Heart right ventricle (tissue), 16 donors: ENCODE results near the gene GRIK2. TPM values are rescaled to one million over a fixed set of nuclear protein-coding genes. Genes with fewer than 3 reads are reported as not detected.

Experiments used
- ATAC-seq, 8 donors: fragments of 200-7000 bp; cut with Tn5 transposase; one replicate each; pipeline ENCODE4 v1.9.1; 2020; ENCODE audit warnings: mild to moderate bottlenecking in 8 of 8, moderate library complexity in 8 of 8, moderate number of reproducible peaks in 1 of 8
- DNase-seq, 2 donors: peaks; one replicate each; pipeline ENCODE4 v3.0.0-alpha.2; 2020
- H3K27ac ChIP-seq, 10 donors: fragments of 200-600 bp; sonication (generic) in 2 of 10; one replicate each; pipeline versions ENCODE4 v1.5.0 to v1.8.0; 2020 to 2022; ENCODE audit warnings: mild to moderate bottlenecking in 3 of 10
- H3K27me3 ChIP-seq, 7 donors: fragments of 200-600 bp; one replicate each; pipeline ENCODE4 v1.8.0; 2021 to 2022; ENCODE audit warnings: mild to moderate bottlenecking in 2 of 7
- H3K36me3 ChIP-seq, 9 donors: fragments of 200-600 bp; sonication (generic) in 1 of 9; one replicate each; pipeline versions ENCODE4 v1.5.0 to v1.8.0; 2020 to 2022; ENCODE audit warnings: mild to moderate bottlenecking in 2 of 9
- H3K4me1 ChIP-seq, 9 donors: fragments of 200-600 bp; sonication (generic) in 1 of 9; one replicate each; pipeline versions ENCODE4 v1.5.0 to v1.8.0; 2020 to 2022; ENCODE audit warnings: mild to moderate bottlenecking in 4 of 9
- H3K4me3 ChIP-seq, 10 donors: fragments of 200-600 bp; sonication (generic) in 2 of 10; one replicate each; pipeline versions ENCODE4 v1.5.0 to v1.8.0; 2020 to 2022; ENCODE audit warnings: mild to moderate bottlenecking in 7 of 10, moderate library complexity in 2 of 10
- H3K9me3 ChIP-seq, 11 donors: fragments of 200-600 bp in 10 of 11; sonication (generic) in 2 of 11; one replicate each; pipeline versions ENCODE4 v1.5.0 to v1.8.0; 2013 to 2022; ENCODE audit warnings: mild to moderate bottlenecking in 2 of 11, control low read depth in 1 of 11, moderate library complexity in 1 of 11
- WGBS, 2 donors: extraction: QIAGEN DNeasy Blood & Tissue Kit; methylation state at CpG; one replicate each; pipeline ENCODE4 v1.1.7; 2013; ENCODE audit warnings: inconsistent platforms in 1 of 2; 5-methylcytosine and 5-hydroxymethylcytosine counted together
- intact Hi-C, 10 donors: fragments of 100-400 bp; cut with DNase I; formaldehyde crosslinking; loops; one replicate each; pipeline versions ENCODE4 v1.11.1 to v1.14.2; 2022
- polyA plus RNA-seq, 2 donors: library from polyadenylated mRNA; stranded (reverse); fragments of 200-250 nt; gene quantifications; one replicate each; pipeline ENCODE4 v1.2.3, GENCODE V29; 2013
- total RNA-seq, 10 donors: library from RNA; stranded (reverse); fragmentation: NEBNext Ultra II Directional in 3 of 10; extraction: Animal tissue kit (Norgen Biotek cat#: 25700) in 3 of 10; gene quantifications; one replicate each; pipeline versions ENCODE4 v1.2.1 to v1.2.4, GENCODE V29; 2021 to 2023
- TF ChIP-seq, protein P1 (sequence below), 9 donors: fragments of 200-600 bp; sonication (generic) in 2 of 9; IDR thresholded peaks; one replicate each; pipeline versions ENCODE4 v1.5.0 to v1.8.0; 2021 to 2022; ENCODE audit warnings: antibody characterized with exemption in 9 of 9, mild to moderate bottlenecking in 5 of 9, moderate library complexity in 1 of 9
- donor health status: Arrhythmogenic right ventricular cardiomyopathy.
- donor health status: ischemic (EF 13 %, LVEDD 7.1; RV severe dilation, severe dysfunction).
- donor health status: healthy with polysubstance abuse.
- donor health status: DM: no; HTN: yes; CAD: no.
- donor health status: DM: no; HTN: no; CAD: no.
- donor health status: ischemic (EF 25% LVEDD 6.9; RV normal size, moderate dysfunction).
- donor health status: ischemic (EF 25% LVEDD 5.7; RV mildly dilated, moderate dysfunction).
- donor health status: healthy.
- donor health status: DM: yes; HTN: yes; CAD: no.
- donor health status: Ischemic cardiomyopathy.
- donor health status: ischemic (EF 35%, LVEDD 5.7; RV mildly dilated, moderate dysfunction).
- donor health status: nonischemic (EF 11% LVEDD 7.7; RV severe dilation, severe dysfunction).
- donor health status: DM: yes; HTN: yes; CAD: no.
- donor health status: PGD.
- donor health status: ischemic (EF 29% LVEDD 5.4; RV normal size, mild dysfunction).
- donor health status: nonischemic (EF 23%, LVEDD 6.1; RV moderate dilation, normal function).

GRIK2 gene
- total and polyA plus RNA-seq, 12 donors: 0.13 to 7.0 (median 2.5) TPM

DNA sequence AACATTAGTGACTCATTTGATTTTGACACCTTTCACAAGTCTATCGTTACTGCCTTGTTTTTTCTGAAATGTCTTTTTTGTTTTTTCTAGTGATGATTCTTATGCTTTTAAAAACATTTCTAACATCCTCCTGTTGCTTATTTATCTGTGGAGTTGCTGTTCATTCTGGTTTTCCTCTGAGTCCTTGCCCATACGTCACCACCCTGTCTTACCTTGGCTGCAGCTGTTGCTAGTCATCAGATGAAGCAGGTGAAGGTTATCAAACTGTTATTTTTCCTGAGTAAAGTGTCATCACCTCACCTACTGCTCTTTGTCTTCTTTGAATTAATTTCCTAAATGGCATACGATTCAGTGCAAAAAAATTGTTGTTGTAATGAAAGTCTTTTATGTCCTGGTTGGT is 376.6 kb downstream of the GRIK2 start:
- intact Hi-C loops: no loop called here
- no peaks in the 10 kb centered on the region for H3K4me1 ChIP-seq
- TF ChIP-seq, protein P1, sequence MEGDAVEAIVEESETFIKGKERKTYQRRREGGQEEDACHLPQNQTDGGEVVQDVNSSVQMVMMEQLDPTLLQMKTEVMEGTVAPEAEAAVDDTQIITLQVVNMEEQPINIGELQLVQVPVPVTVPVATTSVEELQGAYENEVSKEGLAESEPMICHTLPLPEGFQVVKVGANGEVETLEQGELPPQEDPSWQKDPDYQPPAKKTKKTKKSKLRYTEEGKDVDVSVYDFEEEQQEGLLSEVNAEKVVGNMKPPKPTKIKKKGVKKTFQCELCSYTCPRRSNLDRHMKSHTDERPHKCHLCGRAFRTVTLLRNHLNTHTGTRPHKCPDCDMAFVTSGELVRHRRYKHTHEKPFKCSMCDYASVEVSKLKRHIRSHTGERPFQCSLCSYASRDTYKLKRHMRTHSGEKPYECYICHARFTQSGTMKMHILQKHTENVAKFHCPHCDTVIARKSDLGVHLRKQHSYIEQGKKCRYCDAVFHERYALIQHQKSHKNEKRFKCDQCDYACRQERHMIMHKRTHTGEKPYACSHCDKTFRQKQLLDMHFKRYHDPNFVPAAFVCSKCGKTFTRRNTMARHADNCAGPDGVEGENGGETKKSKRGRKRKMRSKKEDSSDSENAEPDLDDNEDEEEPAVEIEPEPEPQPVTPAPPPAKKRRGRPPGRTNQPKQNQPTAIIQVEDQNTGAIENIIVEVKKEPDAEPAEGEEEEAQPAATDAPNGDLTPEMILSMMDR (IDR thresholded peaks at IDR 0.05): no peak
- H3K4me3 ChIP-seq: no peak overlapping the region
- DNase-seq (no peak), ATAC-seq (no peak)
- H3K27ac ChIP-seq: no peak overlapping the region
- H3K36me3 ChIP-seq: no peaks in the 10 kb centered on the region
- H3K27me3 ChIP-seq: no peaks in the 10 kb centered on the region
- 57 to 72% methylated on average over 3 of the region's 3 CpGs for WGBS, 2 donors
- H3K9me3 ChIP-seq: no peaks in the 10 kb centered on the region

DNA sequence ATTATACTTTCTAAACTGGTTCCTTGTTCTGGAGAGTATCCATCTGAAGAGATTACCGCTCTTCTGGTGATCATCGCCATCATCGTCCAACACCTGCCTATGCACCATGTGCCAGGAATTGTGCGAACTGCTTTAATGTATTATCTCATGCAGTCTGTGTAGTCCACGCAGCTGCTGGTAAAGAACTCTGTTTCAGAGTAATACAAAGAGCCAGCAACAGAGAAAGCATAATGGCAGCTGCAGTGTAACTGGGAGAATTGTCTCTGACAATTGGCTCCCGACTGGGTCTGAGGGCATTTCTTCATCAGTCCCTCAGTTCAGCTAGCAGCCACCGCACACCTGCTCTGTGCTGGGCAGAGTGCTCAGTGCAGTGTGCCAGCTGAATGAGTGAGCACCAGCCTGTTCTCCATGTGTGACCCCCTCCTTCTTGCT is 383.4 kb downstream of the GRIK2 start:
- Histone ChIP-seq H3K36me3 (no peaks in the 10 kb centered on the region), H3K9me3 (no peaks in the 10 kb centered on the region), H3K27ac (peak overlapping the region in 1 of 10 donors; percentile 9), H3K27me3 (no peaks in the 10 kb centered on the region), H3K4me1 (peaks cover 0 to 12% (median 0%) of the 10 kb centered on the region in 9 donors), H3K4me3 (no peak overlapping the region)
- DNase-seq (no peak), ATAC-seq (peak in 5 of 8 donors; percentile 65 to 77 (median 74))
- WGBS, 2 donors: 49 to 68% methylated on average over 7 of the region's 7 CpGs
- TF ChIP-seq, protein P1 (IDR thresholded peaks at IDR 0.05): no peak
- intact Hi-C loops: no loop called here

DNA sequence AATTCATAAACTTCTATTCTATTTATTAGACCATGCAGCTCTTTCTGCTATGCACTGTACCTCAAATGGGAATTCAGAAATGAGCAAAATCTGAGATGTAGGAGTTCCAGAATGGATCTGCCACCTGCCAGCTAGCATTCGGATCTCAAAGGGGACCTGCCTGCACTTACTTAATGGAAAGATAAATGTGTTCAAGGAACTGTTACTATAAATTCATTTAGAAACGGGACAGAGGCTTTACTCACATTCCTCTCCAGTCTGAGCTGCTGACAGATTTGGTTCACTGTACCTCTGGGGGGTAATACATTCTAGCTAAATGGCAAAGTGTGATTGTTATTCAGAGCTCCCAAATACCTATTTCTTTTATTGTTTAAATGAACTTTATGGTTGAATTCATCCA is 384.1 kb downstream of the GRIK2 start:
- H3K27ac ChIP-seq: no peak overlapping the region
- no peak overlapping the region for H3K4me3 ChIP-seq
- TF ChIP-seq, protein P1 (IDR thresholded peaks at IDR 0.05): no peak
- H3K9me3 ChIP-seq: no peaks in the 10 kb centered on the region
- H3K27me3 ChIP-seq: no peaks in the 10 kb centered on the region
- no peak for DNase-seq
- H3K4me1 ChIP-seq: peaks cover 0 to 12% (median 0%) of the 10 kb centered on the region in 9 donors
- intact Hi-C loops: no loop called here
- WGBS, 2 donors: 15 to 29% methylated on average over 2 of the region's 2 CpGs
- H3K36me3 ChIP-seq: no peaks in the 10 kb centered on the region
- ATAC-seq: peak in 3 of 8 donors; percentile 37 to 81 (median 64)

DNA sequence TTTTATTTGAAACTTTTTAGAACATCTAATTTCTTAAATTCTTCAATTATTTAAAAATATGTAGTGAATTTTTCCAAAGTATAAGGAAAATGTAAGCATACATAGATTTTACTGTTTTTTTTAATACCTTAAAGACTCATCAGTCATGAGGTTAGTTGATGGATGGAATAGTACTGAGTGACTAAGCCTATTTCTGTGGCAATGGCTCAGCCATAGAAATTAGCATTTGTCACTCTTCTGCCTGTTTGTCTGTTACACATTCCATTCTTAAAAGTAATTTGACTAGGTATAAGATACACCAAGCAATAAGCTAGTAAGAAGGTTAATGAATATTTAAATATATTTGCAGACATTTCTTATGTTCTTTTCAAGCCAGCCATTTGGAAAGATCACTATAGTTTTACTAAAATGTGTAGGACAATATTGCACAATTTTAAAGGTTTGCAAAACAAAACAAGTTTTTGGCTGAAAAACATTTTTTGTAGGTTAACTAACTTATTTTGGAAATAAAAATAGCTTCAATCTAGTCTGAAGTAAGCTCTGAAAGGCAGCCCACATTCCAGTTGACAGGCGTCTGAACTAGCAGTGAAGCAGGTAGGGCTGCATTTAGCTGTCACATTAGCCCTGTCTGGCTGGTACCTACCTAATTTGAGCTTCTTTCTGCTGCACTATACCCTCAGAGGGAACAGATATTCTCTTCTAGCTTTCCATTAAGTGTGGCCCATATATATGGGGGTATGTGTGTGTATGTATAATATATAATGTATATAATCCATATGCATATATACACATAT is 385.7 kb downstream of the GRIK2 start:
- TF ChIP-seq, protein P1 (IDR thresholded peaks at IDR 0.05): no peak
- H3K27me3 ChIP-seq: no peaks in the 10 kb centered on the region
- DNase-seq (no peak), ATAC-seq (no peak)
- no peak overlapping the region for H3K27ac ChIP-seq
- peaks cover 0 to 9% (median 0%) of the 10 kb centered on the region in 11 donors for H3K9me3 ChIP-seq
- no peak overlapping the region for H3K4me3 ChIP-seq
- intact Hi-C loops: no loop called here
- WGBS, 2 donors: 47 to 58% methylated on average over 1 of the region's 1 CpG
- no peaks in the 10 kb centered on the region for H3K36me3 ChIP-seq
- peaks cover 0 to 12% (median 0%) of the 10 kb centered on the region in 9 donors for H3K4me1 ChIP-seq
